NCI-H1048 (cell line): ENCODE data around the gene HOXC12.

Source experiments
- DNase-seq: peaks from one replicate; lab custom pipeline; 2025; lab: John Stamatoyannopoulos, UW

The HOXC12 gene

DNA sequence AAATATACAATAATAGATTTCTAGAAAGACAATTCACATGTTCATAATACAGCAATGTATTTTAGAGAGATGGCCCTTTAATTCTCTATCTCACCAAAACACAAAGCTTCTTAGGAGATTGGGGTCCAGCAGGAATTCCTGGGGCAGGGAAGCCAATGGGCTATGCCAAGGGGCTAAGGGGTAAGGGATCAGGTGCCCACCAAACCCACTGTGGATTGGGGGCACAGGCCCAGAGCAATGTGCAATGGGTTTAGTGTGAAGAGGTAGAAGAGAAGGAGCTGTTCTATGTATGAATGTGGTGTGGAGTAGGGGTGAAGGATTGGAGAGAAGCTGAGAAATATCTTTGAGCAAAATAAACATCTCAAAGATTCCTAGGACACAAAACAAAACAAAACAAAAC lies 13.5 kb upstream of the HOXC12 start:
- DNase-seq, result no peak

DNA sequence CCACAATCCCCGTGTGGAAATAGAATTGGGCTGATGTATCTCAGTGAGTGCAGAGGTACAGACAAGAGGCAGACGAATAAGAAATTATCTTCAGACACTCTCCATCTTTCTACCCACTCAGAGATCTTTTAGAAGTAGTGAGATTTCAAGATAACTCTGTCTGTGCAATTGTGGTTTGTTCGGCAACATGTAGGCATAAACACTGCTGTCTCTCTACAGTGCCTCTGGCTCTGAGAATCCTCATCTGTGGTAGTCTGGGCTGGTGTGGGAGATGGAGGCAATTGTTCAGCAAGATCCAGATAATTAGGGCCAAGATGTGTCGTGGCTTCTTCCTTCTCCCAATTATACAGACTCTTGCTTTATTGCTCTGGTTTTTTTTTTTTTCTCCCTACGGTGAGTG lies 13.0 kb upstream of the HOXC12 start:
- no peak for DNase-seq

GRCh38 chr12:53942467-53942997 lies 12.2 kb upstream of the HOXC12 start:
- no peak for DNase-seq

DNA sequence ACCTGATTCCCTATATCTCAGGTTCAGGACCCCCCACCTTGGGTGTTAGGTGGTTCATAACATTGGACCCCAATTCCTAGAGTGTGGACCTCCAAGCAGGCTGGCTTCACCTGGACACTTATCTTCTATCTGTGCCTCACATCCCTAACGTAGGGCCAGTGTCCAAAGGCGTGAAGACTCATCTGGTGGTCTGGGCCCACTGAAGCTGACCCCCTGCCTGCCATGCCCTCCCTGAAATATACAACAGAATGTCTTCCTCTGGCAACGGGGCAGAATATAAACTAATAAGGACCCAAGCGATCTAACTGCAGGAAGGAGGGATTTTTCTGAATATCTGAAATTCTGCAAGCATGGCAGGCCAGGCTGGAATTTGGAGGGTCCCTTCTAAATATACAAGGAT lies 10.5 kb upstream of the HOXC12 start:
- DNase-seq, result no peak

DNA sequence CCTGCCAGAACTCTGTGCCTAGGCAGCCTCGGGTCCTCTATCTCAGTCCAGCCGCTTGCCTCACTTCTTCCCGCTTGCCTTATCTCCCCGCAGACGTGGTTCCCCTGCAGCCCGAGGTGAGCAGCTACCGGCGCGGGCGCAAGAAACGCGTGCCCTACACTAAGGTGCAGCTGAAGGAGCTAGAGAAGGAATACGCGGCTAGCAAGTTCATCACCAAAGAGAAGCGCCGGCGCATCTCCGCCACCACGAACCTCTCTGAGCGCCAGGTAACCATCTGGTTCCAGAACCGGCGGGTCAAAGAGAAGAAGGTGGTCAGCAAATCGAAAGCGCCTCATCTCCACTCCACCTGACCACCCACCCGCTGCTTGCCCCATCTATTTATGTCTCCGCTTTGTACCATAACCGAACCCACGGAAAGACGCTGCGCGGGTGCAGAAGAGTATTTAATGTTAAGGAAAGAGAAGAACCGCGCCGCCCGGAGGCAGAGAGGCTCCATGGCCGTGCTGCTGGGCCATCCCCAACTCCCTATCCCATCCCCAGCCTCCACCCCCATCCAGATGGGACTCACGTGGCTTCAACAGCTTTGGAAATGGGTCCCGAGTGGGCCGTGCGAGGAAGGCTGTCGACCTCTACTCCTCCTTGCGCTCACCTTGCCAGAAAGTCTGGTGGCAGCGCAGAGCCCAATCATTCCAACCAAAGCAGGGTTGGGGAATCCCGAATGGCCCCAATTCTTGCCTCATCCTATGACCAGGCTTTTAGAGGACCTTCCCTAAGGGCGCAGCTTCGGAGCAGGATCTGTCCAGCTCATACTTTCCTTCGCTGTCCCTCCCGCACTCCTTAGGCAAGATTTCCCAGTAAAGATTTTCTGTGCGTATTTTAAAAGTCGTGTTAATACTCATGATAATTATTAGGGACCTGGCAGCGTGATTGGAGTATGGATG lies 9.5 kb upstream of the HOXC12 start:
- no peak for DNase-seq

- no peak for DNase-seq
Measured at GRCh38 chr12:53947743-53948142, 7.0 kb upstream of the HOXC12 start.

GRCh38 chr12:53948650-53949593 lies 5.8 kb upstream of the HOXC12 start:
- DNase-seq, result no peak

- no peak for DNase-seq
Measured at GRCh38 chr12:53949631-53950436, 4.9 kb upstream of the HOXC12 start.

DNA sequence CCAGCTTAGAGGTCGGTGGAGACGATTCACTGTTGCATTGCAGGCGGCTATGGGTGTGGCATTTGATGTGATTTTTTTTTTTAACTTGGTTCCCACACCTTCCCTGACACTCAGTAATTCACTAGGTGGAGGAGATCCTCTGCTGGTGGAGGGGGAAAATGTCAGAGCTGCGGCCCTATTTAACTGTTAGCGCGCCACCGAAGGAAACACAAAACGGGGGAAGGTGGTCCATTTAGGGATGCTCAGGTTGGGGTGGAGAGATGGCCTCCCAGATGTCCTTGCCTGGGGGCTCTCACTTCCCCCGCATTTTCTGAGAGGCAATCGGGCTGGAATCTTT lies 4.3 kb upstream of the HOXC12 start:
- no peak for DNase-seq

GRCh38 chr12:53950789-53951576 lies 3.7 kb upstream of the HOXC12 start:
- no peak for DNase-seq

DNA sequence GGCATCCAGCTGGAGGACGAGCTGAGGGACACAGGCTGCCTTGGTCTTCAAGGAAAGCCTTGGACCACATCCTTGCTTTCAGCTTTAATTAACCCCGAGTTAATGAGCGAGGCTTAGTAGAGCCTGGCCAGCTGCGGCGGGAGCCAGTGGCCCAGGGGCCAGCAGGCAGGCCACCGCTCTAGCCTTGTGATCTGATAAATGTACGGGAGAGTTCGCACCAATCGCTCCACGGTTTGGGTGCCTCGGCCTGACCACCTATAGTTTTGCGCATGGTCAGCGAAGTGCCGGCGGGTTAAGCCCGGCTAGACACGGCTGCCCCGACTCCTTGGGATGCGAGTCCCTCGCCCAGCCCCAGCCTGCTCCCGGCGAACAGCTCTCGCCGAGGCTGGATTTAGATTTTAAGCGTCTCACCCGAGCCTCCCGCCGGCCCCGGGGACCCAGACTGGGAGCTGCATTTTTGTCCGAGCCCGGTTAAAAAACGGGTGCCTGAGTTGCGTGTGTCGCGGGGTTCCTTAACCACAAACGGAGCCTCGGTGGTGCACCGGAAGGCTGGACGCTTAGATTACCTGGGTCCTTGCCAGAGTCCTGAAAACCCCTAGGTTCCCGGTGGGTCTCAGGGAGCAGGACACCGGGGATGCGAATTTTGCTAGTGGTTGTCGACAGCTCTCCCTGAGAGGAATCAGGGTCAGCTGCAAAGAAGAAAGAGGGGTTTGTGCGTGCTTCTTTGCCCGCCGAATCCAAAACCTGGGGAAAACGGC lies 2.9 kb upstream of the HOXC12 start:
- no peak for DNase-seq

DNA sequence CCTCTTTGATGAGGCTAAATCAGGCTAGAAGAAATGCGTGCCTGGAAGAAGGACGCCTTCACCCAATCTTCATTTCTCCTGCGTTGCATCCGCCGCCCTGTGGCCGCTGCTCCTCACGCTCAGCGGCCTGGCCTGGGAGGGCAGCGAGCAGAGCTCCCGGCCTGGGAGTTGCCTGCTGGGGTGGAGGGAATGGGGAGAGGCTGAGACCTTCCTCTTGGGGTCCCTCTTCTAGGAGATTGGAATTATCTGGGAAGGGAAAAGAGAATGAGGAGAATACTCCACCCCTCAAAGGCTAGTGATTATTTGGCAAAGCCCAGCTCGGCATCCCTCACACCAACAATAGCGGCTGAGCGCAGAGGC lies 2.4 kb upstream of the HOXC12 start:
- no peak for DNase-seq

GRCh38 chr12:53952871-53953734 lies 1.6 kb upstream of the HOXC12 start:
- no peak for DNase-seq

GRCh38 chr12:53953831-53954693 lies 641 bp upstream of the HOXC12 start:
- DNase-seq, result no peak

DNA sequence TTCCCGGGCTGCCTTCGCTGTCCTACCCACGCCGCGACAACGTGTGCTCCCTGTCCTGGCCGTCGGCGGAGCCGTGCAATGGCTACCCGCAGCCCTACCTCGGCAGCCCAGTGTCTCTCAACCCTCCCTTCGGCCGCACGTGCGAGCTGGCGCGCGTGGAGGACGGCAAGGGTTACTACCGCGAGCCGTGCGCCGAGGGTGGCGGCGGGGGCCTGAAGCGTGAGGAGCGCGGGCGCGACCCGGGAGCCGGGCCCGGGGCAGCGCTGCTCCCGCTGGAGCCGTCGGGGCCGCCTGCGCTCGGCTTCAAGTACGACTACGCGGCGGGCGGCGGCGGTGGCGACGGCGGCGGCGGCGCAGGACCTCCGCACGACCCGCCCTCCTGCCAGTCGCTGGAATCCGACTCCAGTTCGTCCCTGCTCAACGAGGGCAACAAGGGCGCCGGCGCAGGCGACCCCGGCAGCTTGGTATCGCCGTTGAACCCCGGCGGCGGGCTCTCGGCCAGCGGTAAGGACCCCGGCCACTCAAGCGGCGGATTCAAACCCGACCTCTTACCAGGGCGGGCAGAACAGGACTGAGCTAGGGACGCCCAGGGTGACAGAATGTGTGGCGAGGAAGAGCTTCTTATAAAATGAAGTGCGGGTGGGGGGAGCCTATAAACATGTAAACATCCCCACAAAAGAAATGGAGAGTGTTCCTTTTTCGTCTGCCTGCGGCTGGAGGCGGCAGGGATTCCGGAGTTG lies 503 bp downstream of the HOXC12 start:
- DNase-seq, result no peak

DNA sequence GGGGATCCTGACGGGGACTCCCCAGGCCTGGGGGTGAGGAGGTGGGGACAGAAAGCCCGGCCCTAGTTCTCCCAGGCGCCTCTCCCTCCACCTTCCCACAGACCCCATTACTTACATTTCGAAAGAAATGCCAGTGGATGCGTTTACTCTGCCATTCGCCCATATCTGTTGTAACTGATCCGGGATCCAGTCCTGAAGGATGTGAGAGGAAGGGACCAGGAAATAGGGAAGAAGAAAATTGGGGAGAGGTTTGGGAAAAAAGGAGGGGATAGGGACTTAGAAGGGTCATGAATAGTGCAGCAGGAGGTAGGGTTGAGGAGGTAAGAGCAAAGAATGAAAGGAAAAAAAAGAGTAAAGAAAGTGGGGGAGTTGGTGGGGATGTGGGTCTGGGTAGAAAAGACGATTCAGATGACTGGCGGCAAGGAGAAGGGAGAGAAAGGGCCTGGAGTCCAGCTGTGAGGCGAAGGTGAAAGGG lies 1.1 kb downstream of the HOXC12 start:
- DNase-seq, result no peak

DNA sequence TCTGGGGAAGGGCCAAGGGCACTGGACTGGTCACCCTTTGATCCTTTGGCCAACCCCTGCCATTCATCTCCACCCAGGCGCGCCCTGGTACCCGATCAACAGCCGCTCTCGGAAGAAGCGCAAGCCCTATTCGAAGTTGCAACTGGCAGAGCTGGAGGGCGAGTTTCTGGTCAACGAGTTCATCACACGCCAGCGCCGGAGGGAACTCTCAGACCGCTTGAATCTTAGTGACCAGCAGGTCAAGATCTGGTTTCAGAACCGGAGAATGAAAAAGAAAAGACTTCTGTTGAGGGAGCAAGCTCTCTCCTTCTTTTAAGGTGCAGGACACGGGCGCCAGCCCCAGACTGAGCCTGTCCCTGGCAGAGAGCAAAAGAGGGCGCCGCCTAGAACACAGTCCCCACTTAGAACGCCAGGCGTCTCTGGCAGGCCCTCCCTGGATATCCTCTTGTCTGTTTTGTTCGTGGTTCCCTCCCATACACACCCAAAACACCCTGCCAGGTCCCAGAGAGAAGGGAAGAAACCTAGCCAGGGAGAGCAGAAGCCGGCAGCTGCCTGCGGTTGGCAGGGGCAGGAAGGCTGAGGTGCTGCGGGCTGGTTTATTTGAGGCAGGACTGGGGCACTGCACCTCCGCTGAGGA lies 1.7 kb downstream of the HOXC12 start:
- DNase-seq, result no peak
